IPS-20b (cell line): ENCODE data around the gene HDAC6.
A peak's percentile ranks its signal among the peaks of the same experiment; 100 is the strongest.

Experiments
- H3K27ac ChIP-seq: one replicate; pipeline ENCODE4 v1.5.1; 2013; ENCODE audit warnings: low read length
- H3K27me3 ChIP-seq: 2 replicates; pipeline ENCODE4 v1.6.1; 2013; ENCODE audit warnings: mild to moderate bottlenecking, low read length, inconsistent platforms; ENCODE audit not compliant: insufficient read depth
- H3K36me3 ChIP-seq: 2 replicates; pipeline ENCODE4 v1.6.1; 2013; ENCODE audit warnings: low read depth, mild to moderate bottlenecking, inconsistent platforms, low read length, moderate library complexity; ENCODE audit not compliant: insufficient read depth
- H3K4me1 ChIP-seq: 2 replicates; pipeline ENCODE4 v1.6.1; 2013; ENCODE audit warnings: mild to moderate bottlenecking, control low read depth, inconsistent platforms, low read length, moderate library complexity; ENCODE audit not compliant: insufficient read depth
- H3K4me3 ChIP-seq: 2 replicates; pipeline ENCODE4 v1.5.1; 2013; ENCODE audit warnings: mild to moderate bottlenecking, low read length, inconsistent platforms
- H3K9ac ChIP-seq: 2 replicates; pipeline ENCODE4 v1.6.1; 2013; ENCODE audit warnings: low read depth, mild to moderate bottlenecking, inconsistent platforms, low read length, moderate library complexity
- H3K9me3 ChIP-seq: 2 replicates; pipeline ENCODE4 v1.6.1; 2013; ENCODE audit warnings: mild to moderate bottlenecking, low read depth, low read length, inconsistent platforms; ENCODE audit not compliant: insufficient read depth

The HDAC6 gene

GRCh38 chrX:48791063-48791820 is 10.6 kb upstream of the HDAC6 start:
- Histone ChIP-seq H3K9ac (no peak overlapping the region), H3K9me3 (no peaks in the 10 kb centered on the region)

GRCh38 chrX:48792219-48792618 is 9.6 kb upstream of the HDAC6 start:
- H3K36me3 ChIP-seq, result no peaks in the 10 kb centered on the region
- no peaks in the 10 kb centered on the region for H3K4me1 ChIP-seq
- H3K27me3 ChIP-seq, result no peaks in the 10 kb centered on the region
- H3K4me3 ChIP-seq, result no peak overlapping the region
- H3K9me3 ChIP-seq, result no peaks in the 10 kb centered on the region
- no peak overlapping the region for H3K9ac ChIP-seq
- no peak overlapping the region for H3K27ac ChIP-seq

More at GRCh38 chrX:48791063-48791820, 10.6 kb upstream of the HDAC6 start:
- H3K27me3 ChIP-seq, result no peaks in the 10 kb centered on the region
- no peak overlapping the region for H3K27ac ChIP-seq
- H3K36me3 ChIP-seq, result no peaks in the 10 kb centered on the region
- H3K4me3 ChIP-seq, result no peak overlapping the region
- H3K4me1 ChIP-seq, result no peaks in the 10 kb centered on the region

DNA sequence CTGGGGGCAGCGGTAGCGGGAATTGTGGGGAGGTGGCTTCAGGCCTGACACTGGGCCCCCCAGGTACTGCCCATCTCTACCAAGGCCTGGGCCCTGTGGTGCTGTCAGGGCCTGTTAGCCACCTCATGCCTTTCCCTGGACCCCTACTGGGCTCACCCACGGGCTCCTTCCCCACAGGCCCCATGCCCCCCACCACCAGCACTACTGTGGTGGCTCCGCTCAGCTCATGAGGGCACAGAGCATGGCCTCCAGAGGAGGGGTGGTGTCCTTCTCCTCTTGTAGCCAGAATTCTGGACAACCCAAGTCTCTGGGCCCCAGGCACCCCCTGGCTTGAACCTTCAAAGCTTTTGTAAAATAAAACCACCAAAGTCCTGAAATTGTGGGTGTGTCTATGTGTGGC is 7.9 kb upstream of the HDAC6 start:
- H3K4me1 ChIP-seq, result no peaks in the 10 kb centered on the region
- H3K27ac ChIP-seq, result no peak overlapping the region
- H3K27me3 ChIP-seq, result no peaks in the 10 kb centered on the region
- no peaks in the 10 kb centered on the region for H3K9me3 ChIP-seq
- H3K4me3 ChIP-seq, result no peak overlapping the region
- H3K36me3 ChIP-seq, result no peaks in the 10 kb centered on the region
- no peak overlapping the region for H3K9ac ChIP-seq

- Histone ChIP-seq H3K27ac (no peak overlapping the region), H3K4me1 (no peaks in the 10 kb centered on the region), H3K27me3 (no peaks in the 10 kb centered on the region), H3K36me3 (no peaks in the 10 kb centered on the region), H3K9ac (no peak overlapping the region), H3K9me3 (no peaks in the 10 kb centered on the region), H3K4me3 (no peak overlapping the region)
These were observed 7.4 kb upstream of the HDAC6 start for GRCh38 chrX:48794340-48794910.

- Histone ChIP-seq H3K27me3 (no peaks in the 10 kb centered on the region), H3K4me1 (no peaks in the 10 kb centered on the region), H3K9ac (no peak overlapping the region)
These were observed 6.9 kb upstream of the HDAC6 start for GRCh38 chrX:48794911-48795515.

GRCh38 chrX:48798318-48798717 is 3.5 kb upstream of the HDAC6 start:
- H3K27ac ChIP-seq, result no peak overlapping the region
- H3K36me3 ChIP-seq, result peaks cover 5% of the 10 kb centered on the region; the same call in 1 of the 2 replicates
- 0 out of 2 replicates have a peak, but pooled peaks cover 3% of the 10 kb centered on the region for H3K4me1 ChIP-seq
- H3K9me3 ChIP-seq, result no peaks in the 10 kb centered on the region
- no peak overlapping the region for H3K9ac ChIP-seq
- H3K27me3 ChIP-seq, result no peaks in the 10 kb centered on the region
- no peak overlapping the region for H3K4me3 ChIP-seq

More at GRCh38 chrX:48794911-48795515, 6.9 kb upstream of the HDAC6 start:
- no peak overlapping the region for H3K27ac ChIP-seq
- H3K36me3 ChIP-seq, result no peaks in the 10 kb centered on the region
- no peaks in the 10 kb centered on the region for H3K9me3 ChIP-seq
- H3K4me3 ChIP-seq, result no peak overlapping the region

- Histone ChIP-seq H3K9ac (peak overlapping the region; percentile 89; the same call in 1 of the 2 replicates), H3K4me1 (0 out of 2 replicates have a peak, but pooled peaks cover 3% of the 10 kb centered on the region), H3K27me3 (no peaks in the 10 kb centered on the region), H3K27ac (peak overlapping the region; percentile 96), H3K4me3 (peak overlapping the region; percentile 82), H3K9me3 (no peaks in the 10 kb centered on the region), H3K36me3 (peaks cover 24% of the 10 kb centered on the region; the same call in 1 of the 2 replicates)
These were observed 1.1 kb upstream of the HDAC6 start for GRCh38 chrX:48800574-48801279.

GRCh38 chrX:48802089-48802904 is 430 bp downstream of the HDAC6 start:
- no peaks in the 10 kb centered on the region for H3K27me3 ChIP-seq

DNA sequence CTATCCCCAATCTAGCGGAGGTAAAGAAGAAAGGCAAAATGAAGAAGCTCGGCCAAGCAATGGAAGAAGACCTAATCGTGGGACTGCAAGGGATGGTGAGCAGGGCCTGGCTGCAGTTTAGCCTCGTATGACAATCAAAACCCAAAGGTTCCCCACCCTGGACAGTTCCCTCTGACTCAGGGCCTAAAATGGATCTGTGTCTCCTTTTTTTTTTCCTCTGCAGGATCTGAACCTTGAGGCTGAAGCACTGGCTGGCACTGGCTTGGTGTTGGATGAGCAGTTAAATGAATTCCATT is 986 bp downstream of the HDAC6 start:
- no peaks in the 10 kb centered on the region for H3K9me3 ChIP-seq
- no peaks in the 10 kb centered on the region for H3K27me3 ChIP-seq
- H3K36me3 ChIP-seq, result peaks cover 26% of the 10 kb centered on the region
- peak overlapping the region; percentile 56 for H3K27ac ChIP-seq
- 0 out of 2 replicates have a peak, but pooled peaks cover 3% of the 10 kb centered on the region for H3K4me1 ChIP-seq
- peak overlapping the region; percentile 96; the same call in 1 of the 2 replicates for H3K9ac ChIP-seq
- H3K4me3 ChIP-seq, result peak overlapping the region; percentile 91

More at GRCh38 chrX:48802089-48802904, 430 bp downstream of the HDAC6 start:
- no peaks in the 10 kb centered on the region for H3K9me3 ChIP-seq
- 0 out of 2 replicates have a peak, but pooled peaks cover 3% of the 10 kb centered on the region for H3K4me1 ChIP-seq
- H3K36me3 ChIP-seq, result peaks cover 26% of the 10 kb centered on the region
- H3K4me3 ChIP-seq, result peak overlapping the region; percentile 91
- H3K27ac ChIP-seq, result peak overlapping the region; percentile 96
- H3K9ac ChIP-seq, result peak overlapping the region; percentile 96

DNA sequence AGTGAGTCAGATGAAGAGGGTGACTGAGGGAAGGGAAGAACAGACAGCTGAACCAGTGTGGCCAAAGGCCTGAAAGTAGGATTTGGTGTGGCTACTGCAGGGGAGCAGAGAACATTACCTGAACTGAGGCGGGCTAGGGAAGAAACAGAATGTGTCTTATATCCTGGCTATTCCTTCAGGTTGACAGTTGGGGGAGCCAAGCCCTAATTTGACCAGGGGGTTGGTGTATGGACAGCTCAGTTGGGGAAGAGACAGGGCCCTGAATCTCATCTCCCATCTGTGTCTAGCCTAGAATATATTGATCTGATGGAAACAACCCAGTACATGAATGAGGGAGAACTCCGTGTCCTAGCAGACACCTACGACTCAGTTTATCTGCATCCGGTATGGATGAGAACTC is 4.2 kb downstream of the HDAC6 start:
- Histone ChIP-seq H3K4me3 (no peak overlapping the region), H3K4me1 (no peaks in the 10 kb centered on the region), H3K27me3 (no peaks in the 10 kb centered on the region), H3K36me3 (peaks cover 26% of the 10 kb centered on the region), H3K27ac (no peak overlapping the region), H3K9me3 (no peaks in the 10 kb centered on the region), H3K9ac (no peak overlapping the region)

DNA sequence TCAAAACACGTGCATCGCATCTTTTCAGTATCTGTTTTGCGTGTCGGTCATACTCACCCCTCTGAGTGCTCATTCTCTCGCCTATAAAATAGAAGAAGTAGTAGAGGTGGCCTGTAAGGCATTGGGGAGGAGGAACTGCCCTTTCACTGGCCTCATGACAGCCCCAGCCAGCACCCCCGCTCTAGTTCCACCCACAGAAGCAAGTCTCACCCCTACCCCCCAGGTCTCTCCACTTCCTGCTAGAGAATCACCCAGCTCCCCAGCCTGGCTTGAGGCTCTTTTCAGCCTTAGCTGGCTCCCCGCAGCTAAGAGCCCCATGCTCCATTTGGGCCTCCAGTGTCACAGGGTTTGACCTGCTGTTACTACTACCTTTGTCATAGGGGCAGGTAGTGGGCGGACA is 11.8 kb downstream of the HDAC6 start:
- H3K27me3 ChIP-seq, result no peaks in the 10 kb centered on the region

More for the DNA sequence above, 11.8 kb downstream of the HDAC6 start:
- no peaks in the 10 kb centered on the region for H3K4me1 ChIP-seq
- no peak overlapping the region for H3K4me3 ChIP-seq
- H3K36me3 ChIP-seq, result peaks cover 7% of the 10 kb centered on the region; the same call in 1 of the 2 replicates
- no peak overlapping the region for H3K9ac ChIP-seq
- H3K9me3 ChIP-seq, result no peaks in the 10 kb centered on the region
- no peak overlapping the region for H3K27ac ChIP-seq
